Measurements from ENCODE around the gene NOP10.

Gene NOP10

DNA sequence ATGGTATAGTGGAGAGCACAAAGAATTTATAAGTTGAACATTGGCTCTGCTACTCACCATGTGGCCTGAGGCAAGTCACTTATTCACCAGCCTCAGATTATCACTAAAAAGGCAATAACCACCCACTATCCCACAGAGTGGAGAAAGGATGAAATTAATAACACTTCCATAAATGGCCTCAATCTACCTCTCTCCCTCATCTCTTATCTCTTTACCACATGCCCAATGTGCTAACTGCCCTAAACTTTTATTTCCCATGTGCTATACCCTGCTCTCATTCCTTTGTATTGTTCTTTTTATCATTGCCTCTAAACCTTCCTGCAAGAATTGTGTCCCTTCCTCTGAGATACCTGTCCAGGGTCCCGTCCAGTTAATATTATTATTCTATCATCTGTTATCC, 31.4 kb downstream of the NOP10 start:
- H3K27me3 ChIP-seq (ENCODE audit: insufficient read depth, low read length) = no peaks in the 10 kb centered on the region
- H3K79me2 ChIP-seq (ENCODE audit: insufficient read depth, low read length) = no peaks in the 10 kb centered on the region
- no peaks in the 10 kb centered on the region for H3K9me2 ChIP-seq (ENCODE audit: low read depth, low read length)
- no peak overlapping the region for H3K27ac ChIP-seq (ENCODE audit: low read depth, low read length, poor library complexity, severe bottlenecking)
- H3K9me3 ChIP-seq (ENCODE audit: low read length) = no peaks in the 10 kb centered on the region
- H3K4me1 ChIP-seq (ENCODE audit: insufficient read depth, low read length, severe bottlenecking) = no peaks in the 10 kb centered on the region
- no peak overlapping the region for H3K4me3 ChIP-seq (ENCODE audit: low read depth, low read length, poor library complexity, severe bottlenecking)
- H3F3A ChIP-seq (ENCODE audit: insufficient read depth, low read length) = no peaks in the 10 kb centered on the region
- no peak overlapping the region for H3K4me2 ChIP-seq (ENCODE audit: low read length)
- no peaks in the 10 kb centered on the region for H3K36me3 ChIP-seq (ENCODE audit: insufficient read depth, low read length)
- no peak overlapping the region for H2AFZ ChIP-seq (ENCODE audit: low read length)
- H3K9ac ChIP-seq (ENCODE audit: low read length) = no peak overlapping the region
- TF ChIP-seq EZH2 (IDR thresholded peaks at IDR 0.05; ENCODE audit: borderline replicate concordance, low read length) = no peak
- TF ChIP-seq, protein P1, sequence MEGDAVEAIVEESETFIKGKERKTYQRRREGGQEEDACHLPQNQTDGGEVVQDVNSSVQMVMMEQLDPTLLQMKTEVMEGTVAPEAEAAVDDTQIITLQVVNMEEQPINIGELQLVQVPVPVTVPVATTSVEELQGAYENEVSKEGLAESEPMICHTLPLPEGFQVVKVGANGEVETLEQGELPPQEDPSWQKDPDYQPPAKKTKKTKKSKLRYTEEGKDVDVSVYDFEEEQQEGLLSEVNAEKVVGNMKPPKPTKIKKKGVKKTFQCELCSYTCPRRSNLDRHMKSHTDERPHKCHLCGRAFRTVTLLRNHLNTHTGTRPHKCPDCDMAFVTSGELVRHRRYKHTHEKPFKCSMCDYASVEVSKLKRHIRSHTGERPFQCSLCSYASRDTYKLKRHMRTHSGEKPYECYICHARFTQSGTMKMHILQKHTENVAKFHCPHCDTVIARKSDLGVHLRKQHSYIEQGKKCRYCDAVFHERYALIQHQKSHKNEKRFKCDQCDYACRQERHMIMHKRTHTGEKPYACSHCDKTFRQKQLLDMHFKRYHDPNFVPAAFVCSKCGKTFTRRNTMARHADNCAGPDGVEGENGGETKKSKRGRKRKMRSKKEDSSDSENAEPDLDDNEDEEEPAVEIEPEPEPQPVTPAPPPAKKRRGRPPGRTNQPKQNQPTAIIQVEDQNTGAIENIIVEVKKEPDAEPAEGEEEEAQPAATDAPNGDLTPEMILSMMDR (IDR thresholded peaks at IDR 0.05; ENCODE audit: low read length) = no peak
- no peaks in the 10 kb centered on the region for H4K20me1 ChIP-seq (ENCODE audit: insufficient read depth, low read length)

DNA sequence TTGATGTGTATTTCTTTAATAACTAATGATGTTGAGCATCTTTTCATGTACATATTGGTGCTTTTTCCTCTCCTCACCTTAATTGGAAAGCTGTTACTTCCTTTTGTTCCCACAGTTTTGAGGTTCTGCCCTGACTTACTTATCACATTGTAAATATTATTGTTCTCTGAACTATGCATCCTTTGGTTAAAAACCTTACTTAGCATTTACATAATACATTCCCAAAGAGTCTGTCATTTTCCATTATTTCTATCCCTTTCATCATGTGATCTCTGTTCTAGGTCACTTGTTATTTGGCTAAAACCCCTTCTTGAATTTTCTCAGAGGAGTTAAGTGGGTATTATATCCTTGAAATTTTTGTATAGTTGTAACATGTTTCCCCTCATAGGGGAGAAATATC, 38.3 kb downstream of the NOP10 start:
- Histone ChIP-seq H3K9ac (ENCODE audit: low read length) (no peak overlapping the region), H3K79me2 (ENCODE audit: insufficient read depth, low read length) (no peaks in the 10 kb centered on the region), H3K4me3 (ENCODE audit: low read depth, low read length, poor library complexity, severe bottlenecking) (no peak overlapping the region), H3K4me1 (ENCODE audit: insufficient read depth, low read length, severe bottlenecking) (no peaks in the 10 kb centered on the region), H2AFZ (ENCODE audit: low read length) (no peak overlapping the region), H3K27ac (ENCODE audit: low read depth, low read length, poor library complexity, severe bottlenecking) (no peak overlapping the region), H4K20me1 (ENCODE audit: insufficient read depth, low read length) (no peaks in the 10 kb centered on the region), H3F3A (ENCODE audit: insufficient read depth, low read length) (no peaks in the 10 kb centered on the region), H3K27me3 (ENCODE audit: insufficient read depth, low read length) (no peaks in the 10 kb centered on the region), H3K9me3 (ENCODE audit: low read length) (no peaks in the 10 kb centered on the region), H3K4me2 (ENCODE audit: low read length) (no peak overlapping the region), H3K36me3 (ENCODE audit: insufficient read depth, low read length) (no peaks in the 10 kb centered on the region), H3K9me2 (ENCODE audit: low read depth, low read length) (no peaks in the 10 kb centered on the region)
- TF ChIP-seq EZH2 (IDR thresholded peaks at IDR 0.05; ENCODE audit: borderline replicate concordance, low read length) = no peak
- TF ChIP-seq, protein P1 (IDR thresholded peaks at IDR 0.05; ENCODE audit: low read length) = no peak

DNA sequence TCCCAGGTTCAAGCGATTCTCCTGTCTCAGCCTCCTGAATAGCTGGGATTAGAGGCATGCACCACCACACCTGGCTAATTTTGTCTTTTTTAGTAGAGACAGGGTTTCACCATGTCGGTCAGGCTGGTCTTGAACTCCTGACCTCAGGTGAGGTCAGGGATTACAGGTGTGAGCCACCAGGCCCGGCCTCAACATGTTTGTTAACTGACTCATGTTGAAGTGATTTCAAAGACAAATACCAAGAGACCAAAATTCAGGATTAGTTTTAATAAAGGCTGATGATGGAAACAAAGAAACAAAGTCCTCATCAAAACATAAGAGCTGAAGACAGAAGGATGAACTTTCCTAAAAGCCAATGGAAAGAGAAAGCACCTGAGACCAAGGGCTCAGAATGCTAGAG, 41.9 kb downstream of the NOP10 start:
- Histone ChIP-seq H3K4me3 (ENCODE audit: low read depth, low read length, poor library complexity, severe bottlenecking) (no peak overlapping the region), H3K9me3 (ENCODE audit: low read length) (no peaks in the 10 kb centered on the region), H3K27ac (ENCODE audit: low read depth, low read length, poor library complexity, severe bottlenecking) (no peak overlapping the region), H3K9me2 (ENCODE audit: low read depth, low read length) (no peaks in the 10 kb centered on the region), H3K4me1 (ENCODE audit: insufficient read depth, low read length, severe bottlenecking) (no peaks in the 10 kb centered on the region), H3K79me2 (ENCODE audit: insufficient read depth, low read length) (no peaks in the 10 kb centered on the region), H2AFZ (ENCODE audit: low read length) (no peak overlapping the region), H3F3A (ENCODE audit: insufficient read depth, low read length) (no peaks in the 10 kb centered on the region), H4K20me1 (ENCODE audit: insufficient read depth, low read length) (no peaks in the 10 kb centered on the region), H3K27me3 (ENCODE audit: insufficient read depth, low read length) (no peaks in the 10 kb centered on the region), H3K9ac (ENCODE audit: low read length) (no peak overlapping the region), H3K36me3 (ENCODE audit: insufficient read depth, low read length) (no peaks in the 10 kb centered on the region), H3K4me2 (ENCODE audit: low read length) (no peak overlapping the region)
- no peak for TF ChIP-seq EZH2 (IDR thresholded peaks at IDR 0.05; ENCODE audit: borderline replicate concordance, low read length)
- TF ChIP-seq, protein P1 (IDR thresholded peaks at IDR 0.05; ENCODE audit: low read length) = no peak
